NCI-H2081 (cell line): Measurements from ENCODE around the gene ABCD1.
A peak's percentile ranks its signal among the peaks of the same experiment; 100 is the strongest.

Source experiments
- DNase-seq, 2 experiments: peaks; one replicate each; lab custom pipeline; 2025; lab: John Stamatoyannopoulos, UW

Gene ABCD1

DNA sequence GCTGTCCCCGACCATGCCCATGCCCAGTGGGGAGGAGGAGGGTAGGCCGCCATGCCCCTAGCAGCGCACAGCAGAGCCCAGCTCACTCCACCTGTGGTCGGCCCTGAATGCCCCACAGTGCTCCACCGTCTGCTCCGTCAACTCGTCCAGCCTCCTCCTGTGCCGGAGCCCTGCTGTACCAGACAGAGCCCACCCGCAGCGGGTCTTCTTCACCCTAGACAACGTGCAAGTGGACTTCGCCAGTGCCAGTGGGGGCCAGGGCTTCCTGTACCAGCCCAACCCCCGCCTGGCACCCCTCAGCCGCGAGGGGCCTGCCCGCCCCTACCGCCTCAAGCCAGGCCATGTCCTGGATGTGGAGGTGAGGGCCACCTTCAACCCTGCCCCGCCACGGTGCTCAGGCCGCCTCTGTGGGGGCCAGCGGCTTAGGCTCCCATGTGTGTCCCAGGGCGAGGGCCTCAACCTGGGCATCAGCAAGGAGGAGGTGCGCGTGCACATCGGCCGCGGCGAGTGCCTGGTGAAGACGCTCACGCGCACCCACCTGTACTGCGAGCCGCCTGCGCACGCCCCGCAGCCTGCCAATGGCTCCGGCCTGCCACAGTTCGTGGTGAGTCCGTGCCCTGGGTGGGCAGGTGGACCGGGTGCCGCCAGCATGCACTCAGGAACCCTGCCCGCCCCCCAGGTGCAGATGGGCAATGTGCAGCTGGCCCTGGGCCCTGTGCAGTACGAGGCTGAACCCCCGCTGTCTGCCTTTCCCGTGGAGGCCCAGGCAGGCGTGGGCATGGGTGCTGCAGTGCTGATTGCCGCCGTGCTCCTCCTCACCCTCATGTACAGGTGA lies 49.3 kb downstream of the ABCD1 start:
- no peak for DNase-seq

DNA sequence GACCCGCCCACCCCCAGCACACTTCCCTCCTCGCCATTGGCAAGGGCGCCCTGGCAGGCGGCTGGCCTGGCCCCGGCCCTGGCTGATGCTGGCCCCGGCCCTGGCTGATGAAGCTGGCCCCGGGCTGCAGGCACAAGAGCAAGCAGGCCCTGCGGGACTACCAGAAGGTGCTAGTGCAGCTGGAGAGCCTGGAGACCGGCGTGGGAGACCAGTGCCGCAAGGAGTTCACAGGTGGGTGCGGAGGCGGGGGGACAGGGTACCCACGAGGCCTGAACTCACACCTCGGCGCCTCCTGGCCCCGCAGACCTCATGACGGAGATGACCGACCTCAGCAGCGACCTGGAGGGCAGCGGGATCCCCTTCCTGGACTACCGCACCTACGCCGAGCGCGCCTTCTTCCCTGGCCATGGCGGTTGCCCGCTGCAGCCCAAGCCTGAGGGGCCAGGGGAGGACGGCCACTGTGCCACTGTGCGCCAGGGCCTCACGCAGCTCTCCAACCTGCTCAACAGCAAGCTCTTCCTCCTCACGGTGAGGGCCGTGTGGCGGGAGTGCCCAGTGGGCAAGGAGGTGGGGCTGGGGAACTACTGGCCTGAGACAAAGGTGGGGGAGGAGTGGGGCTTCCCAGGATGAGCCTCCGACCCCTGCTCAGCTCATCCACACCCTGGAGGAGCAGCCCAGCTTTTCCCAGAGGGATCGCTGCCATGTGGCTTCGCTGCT lies 50.1 kb downstream of the ABCD1 start:
- no peak for DNase-seq

GRCh38 chrX:153775293-153776119 lies 50.9 kb downstream of the ABCD1 start:
- no peak for DNase-seq

- DNase-seq, result no peak
These were observed 51.5 kb downstream of the ABCD1 start for GRCh38 chrX:153776120-153776599.

DNA sequence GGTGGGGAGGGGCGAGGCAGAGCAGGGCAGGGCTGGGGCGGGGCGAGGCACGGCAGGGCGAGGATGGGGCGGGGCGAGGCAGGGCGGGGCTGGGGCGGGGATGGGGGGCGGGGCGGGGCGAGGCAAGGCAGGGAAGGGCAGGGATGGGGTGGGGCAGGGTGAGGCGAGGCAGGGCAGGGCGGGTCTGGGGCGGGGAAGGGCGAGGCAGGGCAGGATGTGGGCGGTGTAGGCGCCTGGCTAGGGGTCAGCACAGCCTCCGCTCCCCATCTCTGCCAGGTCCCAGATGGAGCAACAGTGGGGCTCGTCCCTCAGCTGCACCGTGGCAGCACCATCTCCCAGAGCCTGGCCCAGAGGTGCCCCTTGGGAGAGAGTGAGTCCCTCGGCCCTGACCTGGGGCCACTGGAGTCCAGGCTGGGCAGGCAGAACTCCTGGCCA lies 52.0 kb downstream of the ABCD1 start:
- DNase-seq, result no peak

- no peak for DNase-seq
These were observed 52.8 kb downstream of the ABCD1 start for GRCh38 chrX:153777261-153778090.

GRCh38 chrX:153778181-153778580 lies 53.5 kb downstream of the ABCD1 start:
- DNase-seq, result no peak

DNA sequence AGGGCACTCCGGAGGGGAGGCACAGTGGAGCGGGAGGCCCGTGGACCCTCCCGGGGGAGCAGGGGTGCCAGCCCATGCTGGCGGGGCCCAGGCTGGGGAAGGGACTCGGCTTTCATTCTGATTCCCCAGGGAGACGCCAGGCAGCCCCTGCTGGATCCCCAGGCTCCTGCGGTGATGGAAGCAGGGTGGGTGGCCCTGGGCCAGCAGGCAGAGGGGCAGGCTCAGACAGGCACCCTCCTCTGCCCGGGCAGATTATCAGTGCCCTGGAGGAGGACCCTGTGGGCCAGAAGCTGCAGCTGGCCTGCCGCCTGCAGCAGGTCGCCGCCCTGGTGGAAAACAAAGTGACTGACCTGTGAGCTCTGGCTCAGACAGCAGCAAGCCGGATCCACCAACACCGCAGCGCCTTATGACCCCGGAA lies 54.0 kb downstream of the ABCD1 start:
- DNase-seq, result no peak

DNA sequence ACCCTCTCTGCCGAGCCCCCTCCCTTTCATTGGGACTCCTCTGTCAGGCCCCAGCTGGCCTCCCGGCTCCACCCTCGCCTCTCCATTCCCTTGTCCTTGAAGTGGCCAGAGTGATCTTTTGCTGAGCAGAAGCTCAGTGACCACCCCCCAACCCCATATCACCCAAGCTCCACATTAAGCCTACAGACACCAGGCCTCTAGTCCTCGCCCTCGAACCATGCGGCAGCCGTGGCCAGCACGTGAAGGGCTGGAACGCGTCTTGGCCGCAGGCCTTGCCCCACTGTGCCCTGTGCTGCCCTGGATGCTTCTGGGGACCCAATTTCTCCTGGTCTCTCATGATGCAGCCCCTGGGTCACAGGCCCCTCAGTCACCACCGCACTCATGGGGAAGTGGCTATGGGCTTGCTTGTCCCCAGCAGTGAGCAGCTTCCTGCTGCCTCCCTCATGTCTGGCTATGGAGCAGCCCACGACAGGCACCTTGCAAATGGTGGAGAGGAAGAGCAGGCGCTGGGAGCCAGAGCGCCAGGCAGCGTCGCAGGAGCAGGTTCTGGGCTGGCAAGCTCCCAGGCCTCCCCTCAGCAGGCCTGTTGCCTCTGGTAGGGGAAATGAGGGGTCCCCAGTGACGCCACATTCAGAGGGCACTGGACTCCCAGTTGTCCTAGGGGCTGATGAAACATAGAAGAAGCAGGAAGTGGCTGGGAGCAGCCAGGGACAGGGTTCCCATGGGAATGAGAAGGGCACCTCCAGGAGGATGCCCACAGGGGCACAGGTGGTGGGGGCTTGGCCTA lies 55.4 kb downstream of the ABCD1 start:
- DNase-seq, result no peak

DNA sequence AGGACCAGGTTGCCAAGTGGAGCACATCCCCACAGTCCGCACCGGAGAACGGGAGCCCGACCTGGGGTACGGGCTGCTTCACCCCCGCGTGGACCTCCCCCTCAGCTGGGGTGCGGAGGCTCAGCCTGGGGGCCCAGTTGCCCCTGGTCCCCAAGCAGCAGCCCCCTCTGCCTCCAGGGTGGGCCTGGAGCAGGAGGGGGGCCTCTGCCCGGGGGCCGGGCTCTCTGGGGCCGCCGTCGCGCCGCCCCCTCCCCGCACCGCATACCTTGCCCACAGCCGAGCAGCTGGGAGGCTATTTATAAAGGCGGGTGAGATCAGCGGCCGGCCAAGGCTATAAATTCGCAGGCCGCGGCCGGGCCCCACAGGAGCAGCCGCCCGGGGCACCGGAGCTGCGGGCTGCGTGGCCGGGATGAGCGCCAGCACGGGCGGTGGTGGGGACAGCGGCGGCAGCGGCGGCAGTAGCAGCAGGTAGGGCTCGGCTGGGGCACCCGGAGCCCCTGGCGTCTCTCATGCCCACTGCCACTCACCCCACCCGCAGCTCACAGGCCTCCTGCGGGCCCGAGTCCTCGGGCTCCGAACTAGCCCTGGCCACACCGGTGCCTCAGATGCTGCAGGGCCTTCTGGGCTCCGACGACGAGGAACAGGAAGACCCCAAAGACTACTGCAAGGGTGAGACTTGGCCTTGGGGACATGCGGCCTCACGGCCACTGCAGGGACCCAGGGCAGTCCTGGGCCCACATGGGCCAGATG lies 56.2 kb downstream of the ABCD1 start, which contains the start of gene SRPK3:
SRPK3 (plus strand) TSS at position 364 of the 750 bp plus-strand sequence; CDS start at position 410, 46 bp downstream.
- no peak for DNase-seq

- DNase-seq, result peak; percentile 14 to 18
These were observed 56.9 kb downstream of the ABCD1 start for GRCh38 chrX:153781428-153782047.

DNA sequence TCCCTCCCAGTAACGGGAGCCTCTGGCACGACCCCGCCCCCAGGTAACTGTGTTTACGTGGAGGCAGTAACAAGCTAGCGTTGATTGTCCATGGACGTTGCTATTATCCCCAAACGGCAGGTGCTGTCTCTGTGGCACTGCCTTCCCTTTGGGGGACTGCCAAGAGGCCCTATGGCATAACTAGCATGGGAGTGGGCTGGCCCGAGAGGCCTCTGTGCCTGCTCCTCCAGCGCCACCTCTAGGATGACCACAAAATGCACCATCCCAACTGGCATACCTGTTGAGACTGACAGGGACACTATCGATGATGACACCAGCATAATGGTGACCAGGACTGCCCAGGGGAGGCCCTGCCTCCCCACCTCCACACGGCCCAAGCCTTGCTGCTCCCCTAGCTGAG lies 57.7 kb downstream of the ABCD1 start:
- DNase-seq, result peak; percentile 83 to 91

GRCh38 chrX:153782871-153783270 lies 58.2 kb downstream of the ABCD1 start:
- no peak for DNase-seq

DNA sequence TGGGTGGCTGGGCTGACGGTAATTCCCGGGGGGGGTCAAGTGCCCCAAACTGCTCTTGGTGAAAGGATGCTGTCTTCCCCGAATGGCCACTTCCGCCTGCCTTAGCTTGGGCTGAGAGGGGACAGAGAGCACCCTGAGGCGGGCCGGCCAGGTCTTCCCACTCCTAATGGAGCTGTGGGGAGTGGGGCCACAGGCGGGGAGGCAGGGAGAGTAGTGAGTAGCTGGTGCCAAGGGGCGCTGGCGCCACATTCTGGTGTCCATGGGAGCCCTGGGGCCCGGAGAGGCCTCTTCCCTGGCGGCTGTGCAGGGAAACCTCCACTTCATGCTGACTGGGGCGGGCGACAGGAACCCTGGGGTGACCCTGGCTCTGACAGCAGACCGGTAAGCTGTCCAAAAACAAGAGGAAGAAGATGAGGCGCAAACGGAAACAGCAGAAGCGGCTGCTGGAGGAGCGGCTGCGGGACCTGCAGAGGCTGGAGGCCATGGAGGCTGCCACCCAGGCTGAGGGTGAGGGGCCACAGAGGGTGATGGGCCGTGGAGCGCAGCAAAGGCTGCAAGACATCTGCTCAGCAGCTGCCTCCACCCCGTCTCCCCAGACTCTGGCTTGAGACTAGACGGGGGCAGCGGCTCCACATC lies 58.8 kb downstream of the ABCD1 start:
- DNase-seq, result no peak

DNA sequence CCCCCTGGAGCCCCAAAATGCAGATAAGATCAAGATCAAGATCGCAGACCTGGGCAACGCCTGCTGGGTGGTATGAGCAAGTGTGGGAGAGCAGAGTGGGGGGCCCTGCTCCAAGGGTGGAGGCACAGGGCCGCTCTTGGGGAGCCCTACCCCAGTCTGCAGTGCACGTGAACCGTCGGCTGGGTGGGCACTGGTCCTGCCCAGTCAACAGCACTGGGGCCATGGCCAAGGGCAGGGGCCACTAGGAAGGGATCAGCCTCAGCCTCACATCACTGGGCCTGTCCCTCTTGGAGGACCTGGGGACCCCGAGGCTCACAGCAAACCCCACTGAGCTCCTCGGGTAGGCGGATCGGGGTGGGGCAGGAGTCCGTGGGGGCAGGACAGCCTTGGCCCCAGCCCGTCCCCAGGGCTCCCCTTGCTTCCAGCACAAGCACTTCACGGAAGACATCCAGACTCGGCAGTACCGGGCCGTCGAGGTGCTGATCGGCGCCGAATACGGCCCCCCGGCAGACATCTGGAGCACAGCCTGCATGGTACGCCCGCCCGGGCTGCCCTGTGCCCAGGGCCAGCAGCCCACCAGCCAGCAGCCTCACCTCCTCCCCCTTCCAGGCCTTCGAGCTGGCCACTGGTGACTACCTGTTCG lies 59.8 kb downstream of the ABCD1 start:
- no peak for DNase-seq

GRCh38 chrX:153786669-153787068 lies 62.0 kb downstream of the ABCD1 start:
- no peak for DNase-seq

DNA sequence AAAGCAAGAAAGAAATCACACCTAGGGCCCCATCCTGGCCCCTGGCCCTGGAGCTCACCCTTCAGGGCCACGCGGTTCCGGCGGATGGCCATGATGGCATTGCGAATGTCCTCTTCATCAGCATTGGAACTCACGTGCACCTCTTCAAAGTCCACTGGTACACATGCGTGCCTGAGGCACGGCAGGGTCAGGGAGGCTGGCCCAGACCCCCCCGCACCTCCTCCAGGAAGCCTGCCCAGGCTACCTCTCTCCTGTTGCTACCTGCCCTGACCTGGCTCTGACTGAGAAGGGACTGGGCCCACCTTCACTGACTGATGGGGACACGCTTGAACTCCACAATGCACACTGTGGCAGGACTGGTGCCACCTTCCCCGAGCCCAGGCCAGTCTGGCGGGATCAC lies 65.0 kb downstream of the ABCD1 start:
- no peak for DNase-seq
